GM18951 (cell line): Measurements from ENCODE around the gene STAT1.
"Not testable (repeated sequence)": the region's sequence is repeated elsewhere in the genome, so short reads cannot be mapped to it uniquely, and the experiment has no call there.

Source experiments
- POLR2A ChIP-seq: IDR thresholded peaks from 4 replicates; pipeline ENCODE4 v1.6.1; 2011; ENCODE audit warnings: mild to moderate bottlenecking; ENCODE audit not compliant: insufficient read length, insufficient read depth; ENCODE audit errors: extremely low read depth
- in situ Hi-C: fragments of 300-500 bp; cut with MboI; formaldehyde crosslinking; loops from one replicate; pipeline ENCODE4 v1.12.0; 2022; ENCODE audit warnings: low sequenced_read_pairs, mixed read lengths, inconsistent platforms; ENCODE audit not compliant: unreplicated experiment

Gene STAT1

DNA sequence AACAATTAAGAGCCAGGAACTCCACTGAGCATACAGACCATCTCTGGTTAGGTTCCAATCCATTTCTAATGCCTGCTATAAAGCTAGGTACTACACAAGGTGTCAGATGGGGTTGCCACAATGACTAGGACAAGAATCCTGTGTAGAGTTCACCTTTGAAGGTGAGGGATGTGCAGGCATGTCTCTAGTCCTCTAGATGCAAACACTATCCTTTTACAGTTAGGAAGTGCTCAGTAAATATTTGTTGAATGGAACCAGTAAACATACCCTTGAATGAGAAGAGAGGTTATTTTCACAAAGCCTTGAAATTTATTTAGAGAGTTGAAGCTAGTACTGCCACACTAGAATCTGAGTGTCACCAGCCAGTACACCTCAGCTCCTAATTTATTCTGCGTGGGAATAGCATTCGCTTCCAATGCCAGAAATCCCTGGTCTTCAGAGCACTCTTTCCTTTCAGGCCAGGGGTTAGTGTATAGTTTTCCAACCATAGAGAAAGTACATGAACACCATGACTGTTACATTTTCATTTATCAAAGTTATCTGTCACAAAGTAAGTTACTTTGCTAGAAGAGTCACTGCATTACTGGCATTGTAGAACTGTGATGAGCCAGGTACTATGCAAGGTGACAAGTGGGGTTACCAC, 48.3 kb downstream of the STAT1 start:
- no peak for TF ChIP-seq POLR2A
- in situ Hi-C loops: no loop called here

DNA sequence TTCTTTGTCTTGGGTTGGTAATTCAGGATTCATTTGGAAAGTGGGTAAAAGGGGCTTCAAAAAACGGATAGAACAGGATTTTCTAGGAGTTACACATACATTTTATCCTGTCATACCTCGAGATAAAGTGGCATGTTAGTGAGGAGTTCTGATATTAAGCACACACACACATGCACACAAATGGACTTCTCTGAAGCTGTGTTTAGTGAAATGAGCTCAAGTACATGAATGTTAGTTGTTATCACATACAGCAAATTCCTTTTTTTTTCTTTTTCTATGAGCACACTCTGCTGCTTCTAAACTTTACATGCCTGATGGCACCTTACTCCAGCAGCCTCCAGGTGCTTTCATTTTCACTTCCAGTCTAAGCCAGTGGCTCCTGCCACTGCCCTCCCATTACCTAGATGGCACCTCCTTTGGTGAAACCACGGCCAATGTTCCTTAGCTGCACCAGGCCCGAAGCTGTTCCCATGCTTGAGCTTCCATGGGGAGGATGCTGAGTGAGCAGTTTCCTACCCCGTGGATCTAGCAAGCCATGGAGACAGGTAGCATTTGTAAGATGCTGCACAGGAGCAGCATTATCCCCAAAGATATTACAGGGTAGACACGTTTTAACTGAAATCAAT, 49.7 kb downstream of the STAT1 start:
- TF ChIP-seq POLR2A: peak; percentile 37
- in situ Hi-C loops: no loop called here

DNA sequence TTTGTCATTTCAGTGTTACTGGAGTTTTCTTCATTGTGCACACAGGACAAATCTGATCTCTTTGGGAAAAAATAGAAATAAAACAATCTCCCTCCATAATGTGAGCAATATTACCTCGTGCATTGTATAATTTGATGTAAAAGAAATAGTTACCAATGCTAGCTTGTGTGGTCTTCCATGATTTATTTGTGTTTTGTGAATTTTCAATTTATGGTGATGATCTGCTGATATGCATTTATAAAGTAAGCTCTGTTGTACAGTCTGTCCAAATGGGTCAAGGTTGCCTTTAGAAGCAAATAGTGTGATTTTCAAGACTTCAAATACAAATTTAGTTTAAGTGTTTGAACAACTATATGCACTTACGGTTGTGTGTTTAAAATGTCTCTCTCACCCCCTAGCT, 50.9 kb downstream of the STAT1 start:
- TF ChIP-seq POLR2A: peak; percentile 14
- in situ Hi-C loops: no loop called here

DNA sequence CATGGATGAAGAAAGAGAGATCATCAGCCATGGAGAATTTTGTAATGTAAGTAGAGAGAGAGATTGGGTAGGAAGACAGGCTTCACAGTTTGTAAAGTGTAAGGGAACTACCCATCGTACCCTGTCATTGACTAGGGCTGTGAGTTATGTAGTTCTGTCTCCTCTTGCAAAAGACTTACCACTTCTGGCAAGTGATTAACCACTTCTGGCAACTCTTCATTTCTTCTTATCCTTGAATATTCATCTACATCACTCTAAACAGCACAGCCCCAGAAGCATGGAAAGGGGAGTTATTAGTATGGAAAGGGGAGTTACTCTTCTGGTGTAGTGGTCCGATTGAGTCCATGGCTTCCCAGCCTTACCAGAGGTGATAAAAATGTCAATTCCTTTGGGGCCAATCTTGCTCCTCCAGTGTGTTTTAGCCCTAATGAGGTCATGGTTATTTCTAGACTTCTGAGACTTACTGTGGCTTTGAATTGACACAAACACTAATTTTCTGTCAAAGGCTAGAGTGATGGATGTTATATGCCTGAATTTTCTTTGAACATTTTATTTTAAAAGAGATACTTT, 52.0 kb downstream of the STAT1 start:
- in situ Hi-C loops: no loop called here
- TF ChIP-seq POLR2A: peak; percentile 28

DNA sequence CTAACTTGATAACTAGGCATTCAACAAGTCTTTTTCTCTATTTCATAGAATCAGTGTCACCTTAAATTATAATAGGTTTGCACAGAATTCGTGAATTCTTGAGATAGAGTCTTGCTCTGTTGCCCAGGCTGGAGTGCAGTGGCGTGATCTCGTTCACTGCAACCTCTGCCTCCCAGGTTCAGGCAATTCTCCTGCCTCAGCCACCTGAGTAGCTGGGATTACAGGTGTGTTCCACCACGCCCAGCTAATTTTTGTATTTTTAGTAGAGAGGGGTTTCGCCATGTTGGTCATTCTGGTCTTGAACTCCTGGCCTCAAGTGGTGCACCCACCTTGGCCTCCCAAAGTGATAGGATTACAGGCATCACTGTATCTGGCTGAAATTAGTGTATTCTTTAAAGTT, 52.9 kb downstream of the STAT1 start:
- in situ Hi-C loops: not testable (repeated sequence)

DNA sequence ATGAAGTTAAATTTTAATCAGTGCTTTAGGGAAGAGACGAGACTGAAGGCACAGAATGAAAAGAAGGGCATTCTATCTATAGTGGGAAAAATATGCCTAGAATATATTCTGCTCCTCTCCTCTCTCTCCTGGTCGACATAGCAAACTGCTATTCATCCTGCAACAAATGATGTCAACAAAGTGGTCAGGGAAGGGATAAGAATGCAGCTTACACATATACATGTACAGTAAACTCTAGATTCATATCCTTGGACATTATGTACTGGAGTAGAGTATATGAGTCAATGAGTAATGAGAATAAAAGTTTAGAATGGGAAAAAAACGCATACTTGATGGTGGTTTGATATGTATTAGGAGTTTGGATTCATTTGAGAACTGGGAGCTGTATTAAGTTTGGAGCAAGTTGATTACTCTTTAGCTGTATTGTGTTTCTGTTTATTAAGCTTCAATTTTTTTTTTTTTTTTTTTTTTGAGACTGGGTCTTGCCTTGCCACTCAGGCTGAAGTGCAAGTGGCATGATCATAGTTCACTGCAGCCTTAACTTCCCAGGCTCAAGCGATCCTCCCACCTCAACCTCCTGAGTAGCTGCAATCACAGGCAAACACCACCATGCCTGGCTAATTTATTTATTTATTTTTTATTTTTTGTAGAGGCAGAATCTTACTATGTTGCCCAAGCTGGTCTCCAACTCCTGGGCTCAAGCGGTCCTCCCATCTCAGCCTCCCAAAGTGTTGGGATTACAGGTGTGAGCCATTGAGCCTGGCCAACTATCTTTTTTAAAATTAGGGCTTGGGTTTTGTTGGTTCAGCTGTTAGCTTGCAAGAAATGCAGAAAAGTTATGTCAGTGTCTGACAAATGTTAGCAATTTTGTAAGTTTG, 53.8 kb downstream of the STAT1 start:
- in situ Hi-C loops: no loop called here
- peak; percentile 46 for TF ChIP-seq POLR2A

DNA sequence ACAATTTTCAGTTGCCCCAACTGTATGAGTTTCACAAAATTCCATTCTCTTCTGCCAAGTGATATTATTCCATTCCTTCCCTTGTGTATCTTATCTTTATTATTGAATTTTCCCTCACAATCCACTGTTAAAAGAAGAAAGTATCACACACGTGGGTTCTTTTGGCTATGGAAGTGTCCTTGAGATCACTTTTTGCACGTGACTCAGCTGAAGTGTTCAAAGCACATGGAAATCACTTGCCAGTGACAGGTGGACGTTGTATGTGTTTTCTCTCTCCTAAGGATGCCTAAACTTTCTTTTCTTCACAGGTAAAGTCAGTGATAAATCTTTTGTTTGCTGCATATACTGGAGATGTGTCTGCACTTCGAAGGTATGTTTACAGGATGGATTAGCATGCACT, 60.7 kb downstream of the STAT1 start:
- in situ Hi-C loops: no loop called here
- no peak for TF ChIP-seq POLR2A

DNA sequence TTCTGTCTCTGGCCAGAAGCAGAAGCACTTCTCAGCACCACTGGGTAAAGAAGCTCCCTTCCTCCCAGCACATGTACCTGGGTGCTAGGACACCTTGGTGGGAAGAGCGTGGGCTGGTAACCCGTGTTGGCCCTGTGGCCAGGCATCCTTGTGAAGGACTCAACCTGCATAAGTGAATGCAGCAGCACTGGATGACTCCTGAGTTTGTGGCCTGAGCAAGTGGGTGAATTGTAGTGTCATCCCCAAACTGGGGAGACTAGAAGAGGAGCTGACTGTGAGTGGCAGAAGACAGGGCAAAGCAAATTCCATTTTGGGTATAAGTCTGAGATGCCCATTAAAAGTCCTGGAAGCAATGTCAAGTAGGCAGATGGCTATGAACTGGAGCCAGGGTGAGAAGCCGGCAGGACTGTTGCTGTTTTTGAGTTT, 63.4 kb downstream of the STAT1 start:
- in situ Hi-C loops: no loop called here
- TF ChIP-seq POLR2A: no peak

DNA sequence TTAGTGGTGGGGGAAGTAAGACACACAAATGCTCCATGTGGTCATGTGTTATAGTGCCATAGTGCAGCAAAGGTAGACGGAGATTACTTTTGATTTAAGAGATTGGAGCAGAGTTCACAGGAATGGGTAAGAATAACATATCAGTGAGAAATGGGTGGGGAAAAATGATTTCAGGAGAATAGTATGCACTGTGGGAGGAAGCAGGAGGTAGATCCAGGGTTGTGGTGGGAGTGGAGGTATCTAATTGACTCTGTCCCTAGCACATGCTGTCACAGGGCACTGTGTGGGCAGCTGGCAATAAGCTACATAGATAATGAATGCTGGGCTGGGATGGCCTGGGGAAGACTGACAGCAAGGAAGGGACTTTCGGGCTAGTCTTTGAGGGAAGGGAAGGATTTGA, 65.3 kb downstream of the STAT1 start:
- no peak for TF ChIP-seq POLR2A
- in situ Hi-C loops: no loop called here

DNA sequence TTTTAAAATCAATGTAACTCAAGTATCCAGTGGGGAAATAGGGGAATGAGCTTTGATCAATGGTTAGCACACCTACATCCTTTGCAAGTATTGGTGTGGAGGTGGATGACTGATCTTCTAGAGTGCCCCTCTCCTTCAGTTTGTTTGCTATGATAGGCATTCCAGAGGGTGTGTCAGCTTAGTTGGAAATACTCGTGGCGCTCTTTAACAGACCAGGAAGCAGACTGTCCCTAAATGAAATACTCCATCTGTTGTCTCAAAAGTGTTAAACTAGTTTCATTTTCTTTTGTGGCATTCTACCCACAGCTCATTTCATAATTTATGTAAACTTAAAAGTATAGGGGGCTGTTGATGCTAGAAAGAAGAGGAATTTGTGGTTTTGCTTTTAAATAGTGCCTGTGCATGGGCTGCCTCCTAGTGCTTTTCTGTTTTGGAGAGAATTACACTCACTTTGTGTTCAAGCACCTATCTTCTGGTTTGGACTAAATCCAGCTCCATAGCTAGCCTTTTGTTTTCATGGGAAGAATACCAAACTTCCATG, 66.2 kb downstream of the STAT1 start:
- TF ChIP-seq POLR2A: no peak
- in situ Hi-C loops: no loop called here

DNA sequence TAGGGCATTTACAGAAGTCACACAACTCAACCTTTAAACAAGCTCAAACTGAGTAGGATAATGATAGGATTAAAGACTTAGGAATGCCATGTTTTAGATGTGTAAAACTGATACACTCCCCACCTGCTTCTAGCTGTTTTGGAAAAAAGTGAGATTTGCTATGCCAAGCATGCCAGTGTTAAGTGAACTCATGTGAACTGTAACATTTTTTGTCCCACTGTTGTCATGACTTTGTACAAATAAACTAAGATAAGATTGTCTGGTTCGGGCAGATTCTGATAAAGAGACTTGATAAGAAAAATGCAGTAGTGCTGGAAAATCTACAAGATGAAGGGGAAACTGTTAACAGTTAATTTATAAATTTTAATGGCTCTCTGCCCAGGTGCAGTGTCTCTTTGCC, 66.8 kb downstream of the STAT1 start:
- in situ Hi-C loops: no loop called here
- no peak for TF ChIP-seq POLR2A

DNA sequence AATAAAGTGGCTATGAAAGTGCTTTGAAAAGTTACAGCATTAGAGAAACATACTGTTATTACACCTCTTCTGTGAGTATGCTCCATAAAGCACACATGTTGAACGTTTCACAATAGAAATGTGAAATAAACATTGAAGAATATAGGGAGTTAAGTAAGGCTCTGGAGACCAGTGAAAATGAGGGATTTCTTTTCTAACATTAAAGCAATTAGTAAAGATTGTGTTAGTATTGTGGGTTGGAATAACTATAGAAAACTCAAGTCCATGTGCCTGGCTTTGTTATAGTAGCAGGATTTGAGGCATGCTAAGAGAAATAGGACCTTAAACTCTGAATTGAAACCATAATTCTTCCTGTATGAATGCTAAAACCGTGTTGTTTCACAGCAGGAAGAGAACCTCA, 70.3 kb downstream of the STAT1 start:
- in situ Hi-C loops: no loop called here

DNA sequence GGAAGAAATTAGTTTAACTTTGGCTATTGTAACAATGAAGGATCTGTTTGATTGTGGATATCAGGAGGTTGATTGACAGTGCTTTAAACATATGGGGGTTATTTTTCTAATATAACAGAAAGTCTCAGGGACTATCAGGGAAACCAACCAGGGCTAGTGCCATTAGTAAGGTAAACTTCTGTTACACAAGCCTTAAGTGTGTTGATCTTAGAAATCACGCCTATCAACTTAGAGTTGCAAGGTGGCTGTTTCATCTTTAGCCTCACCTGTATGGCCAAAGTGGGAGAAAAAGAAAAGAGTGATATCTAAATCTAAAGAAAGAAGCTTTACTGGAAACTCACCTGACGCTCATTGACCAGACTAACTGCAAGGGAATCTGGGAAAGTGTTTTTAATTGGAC, 71.3 kb downstream of the STAT1 start:
- in situ Hi-C loops: no loop called here
- TF ChIP-seq POLR2A: no peak

More for the DNA sequence above, 70.3 kb downstream of the STAT1 start:
- TF ChIP-seq POLR2A: no peak
